NCI-H446 treated with DMSO at 0.1 percent for 48 hours (cell line): Measurements from ENCODE around the gene TBCD.

ENCODE experiments used
- DNase-seq: peaks from one replicate; lab custom pipeline; 2025; lab: John Stamatoyannopoulos, UW

The TBCD gene

DNA sequence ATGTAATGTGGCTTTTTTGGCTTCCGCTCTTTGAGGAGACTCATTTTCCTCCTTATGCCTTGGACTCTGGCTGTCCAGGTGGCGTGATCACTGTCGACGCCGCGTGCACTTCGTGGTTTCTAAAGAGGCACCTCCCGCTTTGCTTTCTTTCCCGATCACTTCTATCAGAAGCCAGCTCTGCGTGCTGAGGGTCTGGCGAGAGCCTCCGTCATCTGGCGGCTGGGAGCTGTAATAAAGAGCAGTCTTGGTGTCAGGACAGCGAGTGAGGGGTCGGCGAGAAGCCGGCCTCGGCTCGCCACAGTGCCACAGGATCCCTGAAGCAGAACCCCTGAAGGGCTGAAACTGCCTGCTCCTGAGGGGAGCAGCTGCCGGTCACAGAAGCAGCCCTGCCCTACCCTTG lies 80.5 kb downstream of the TBCD start:
- no peak for DNase-seq

GRCh38 chr17:82832881-82833475 lies 81.1 kb downstream of the TBCD start:
- DNase-seq: no peak

DNA sequence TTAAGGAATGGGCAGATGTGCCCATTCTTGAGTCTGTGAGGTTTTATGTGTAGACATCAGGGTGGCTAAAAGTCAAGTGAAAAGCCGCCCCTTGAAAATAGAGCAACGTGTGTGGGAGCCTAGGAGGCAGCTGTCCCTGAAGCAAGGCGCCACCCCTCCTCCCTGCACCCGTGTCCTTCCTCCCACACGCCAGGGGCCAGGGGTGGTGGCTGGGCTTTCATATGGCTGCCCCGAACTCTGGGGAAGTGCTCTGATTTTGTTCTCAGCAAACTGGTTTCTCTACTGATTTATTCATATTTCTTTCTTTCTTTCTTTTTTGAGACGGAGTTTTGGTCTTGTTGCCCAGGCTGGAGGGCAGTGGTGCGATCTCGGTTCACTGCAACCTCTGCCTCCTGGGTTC lies 83.3 kb downstream of the TBCD start:
- no peak for DNase-seq

GRCh38 chr17:82835766-82836512 lies 84.1 kb downstream of the TBCD start:
- no peak for DNase-seq

DNA sequence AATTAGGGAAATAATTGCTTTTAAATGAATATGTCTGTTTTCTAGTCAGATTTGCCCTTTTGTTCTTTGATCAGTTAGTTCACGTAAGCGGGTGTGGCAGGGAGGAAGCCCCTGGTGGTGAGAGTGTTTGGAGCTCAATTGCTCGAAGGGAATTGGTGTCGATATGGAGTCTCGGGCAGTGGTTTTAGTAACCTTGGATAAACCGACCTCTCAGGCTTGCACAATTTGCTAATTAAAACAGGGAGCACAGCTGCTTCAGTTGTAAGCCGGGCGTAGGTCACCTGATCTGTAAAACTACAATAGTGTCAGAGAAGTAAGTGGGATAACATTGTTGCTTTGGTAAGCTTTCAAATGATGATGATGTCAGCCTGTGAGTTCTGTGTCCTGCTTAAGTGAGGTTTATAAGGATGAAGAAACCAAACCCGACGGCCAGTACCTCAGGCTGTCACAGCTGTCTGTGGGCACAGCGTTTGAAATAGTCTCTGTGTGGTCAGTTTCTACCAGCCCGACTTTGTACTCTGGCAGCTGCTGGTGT lies 85.0 kb downstream of the TBCD start:
- no peak for DNase-seq

DNA sequence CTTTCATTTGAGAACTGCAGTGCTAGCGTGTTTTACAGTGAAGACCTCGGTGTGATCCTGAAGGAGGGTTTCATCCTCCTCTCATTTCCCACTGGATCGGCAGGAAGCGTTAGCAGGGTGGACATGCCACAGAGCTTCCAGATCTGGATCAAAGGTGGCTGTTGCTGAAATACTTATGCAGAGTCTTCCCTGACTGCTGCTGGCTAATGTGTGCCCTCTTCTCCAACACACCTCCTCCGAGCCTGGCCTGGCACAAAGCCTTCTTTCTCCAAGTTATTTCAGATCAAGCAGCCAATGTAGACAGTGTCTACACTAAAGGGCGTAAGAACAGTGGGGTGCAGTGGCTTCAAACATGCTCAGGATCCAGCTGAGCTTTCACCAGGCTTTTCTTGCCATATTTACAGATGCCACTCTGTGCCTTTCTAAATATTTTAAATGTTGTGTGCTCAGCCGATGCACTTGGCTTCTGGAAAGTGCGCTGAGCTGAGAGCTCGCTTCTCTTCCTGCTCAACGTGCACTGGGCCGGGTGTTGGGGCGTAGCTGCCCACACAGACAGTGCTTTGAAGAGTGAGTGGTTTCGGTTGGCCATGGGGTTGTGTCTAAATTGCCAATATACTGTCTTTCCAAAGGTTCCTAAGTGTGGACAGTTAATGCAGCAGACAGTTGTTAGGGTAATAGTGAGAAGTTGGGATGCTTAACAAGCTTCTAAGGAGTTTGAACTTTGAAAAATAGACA lies 85.9 kb downstream of the TBCD start:
- no peak for DNase-seq

DNA sequence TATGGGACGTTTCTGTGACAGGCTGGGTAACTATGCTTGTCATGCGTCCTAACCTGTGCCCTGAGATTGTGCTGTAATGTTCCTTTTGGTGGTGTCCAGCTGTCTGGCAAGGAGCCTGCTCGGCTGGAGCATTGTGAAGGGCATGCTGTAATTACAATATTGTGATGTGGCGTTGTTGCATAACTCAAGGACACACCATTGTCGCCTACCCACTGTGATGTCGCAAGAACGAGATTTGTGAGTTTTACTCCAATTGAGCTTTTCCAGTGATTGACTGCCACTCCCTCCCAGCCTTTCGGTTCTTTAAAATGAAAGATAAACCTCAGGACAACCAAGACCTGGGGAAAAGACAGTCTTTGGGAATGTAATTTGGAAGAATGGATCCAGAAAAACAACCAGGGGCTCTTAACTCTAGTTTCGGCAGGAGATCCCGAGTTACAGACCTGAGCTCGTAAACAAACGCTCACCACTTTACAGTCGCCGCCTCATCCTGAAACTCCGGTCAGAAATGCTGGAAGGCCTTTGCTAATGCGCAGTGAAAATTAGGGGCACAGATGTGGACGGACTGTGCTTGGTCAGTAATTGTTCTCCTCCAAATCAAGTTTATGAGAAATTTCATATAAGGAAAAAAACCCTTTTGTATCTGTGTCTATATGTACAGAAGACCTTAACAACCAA lies 86.7 kb downstream of the TBCD start:
- no peak for DNase-seq

DNA sequence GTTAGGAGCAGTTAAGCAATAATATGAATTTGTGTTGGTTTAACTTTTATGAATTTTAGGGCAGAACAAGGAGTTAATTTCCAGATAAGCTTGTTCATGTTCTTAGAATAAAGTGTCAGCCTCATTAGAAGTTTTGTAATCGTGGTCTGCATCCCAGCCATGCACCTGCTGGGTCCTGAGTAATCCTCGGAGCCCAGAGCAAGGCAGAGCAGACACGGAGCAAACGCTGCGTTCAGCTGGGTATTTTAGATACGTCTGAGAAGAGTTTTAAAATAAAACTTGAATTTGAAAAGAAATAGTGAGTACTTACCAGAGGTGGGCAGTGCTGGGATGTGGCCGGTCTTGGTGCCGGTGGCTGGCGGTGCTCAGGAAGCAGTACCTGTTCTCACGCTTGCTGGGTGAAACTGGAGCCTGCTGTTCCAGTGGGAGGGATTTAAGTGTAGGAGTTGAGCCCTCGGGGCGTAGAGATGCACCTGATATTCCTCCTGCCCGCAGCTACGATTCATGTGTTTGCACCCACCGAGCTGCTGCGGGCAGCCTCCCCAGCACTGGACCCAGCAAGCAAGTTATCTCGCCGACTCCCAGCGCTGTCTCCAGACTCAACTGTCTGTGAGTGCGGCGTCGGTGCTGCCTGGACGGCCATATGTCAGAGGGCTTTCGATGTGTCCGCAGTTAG lies 87.9 kb downstream of the TBCD start, which contains the start of gene ZNF750:
TSS of gene ZNF750 (minus strand) at position 406 of the 676 bp plus-strand sequence. CDS start 7,568 bp downstream, outside the sequence.
- no peak for DNase-seq

DNA sequence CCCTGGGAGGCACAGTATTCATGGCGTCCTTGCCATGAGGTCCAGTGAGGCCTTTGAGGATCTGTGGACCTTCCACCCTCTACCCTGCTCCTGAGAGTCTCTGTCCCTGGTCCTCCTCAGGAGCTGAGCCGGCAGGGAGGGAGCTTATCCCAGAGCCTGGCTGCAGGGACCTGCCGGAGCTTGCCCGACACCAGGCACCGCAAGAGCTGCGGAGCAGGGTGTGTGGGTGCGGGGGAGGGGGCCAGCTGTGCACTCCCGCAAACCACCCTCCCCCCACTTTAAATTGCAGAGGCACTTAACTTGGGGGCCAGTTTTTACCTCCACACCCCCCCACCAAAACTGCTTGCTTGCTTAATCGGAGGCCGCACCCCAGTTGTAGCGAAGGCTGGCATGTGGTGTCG lies 88.6 kb downstream of the TBCD start:
- DNase-seq: no peak

- no peak for DNase-seq
Measured at GRCh38 chr17:82841921-82842596, 90.2 kb downstream of the TBCD start.

DNA sequence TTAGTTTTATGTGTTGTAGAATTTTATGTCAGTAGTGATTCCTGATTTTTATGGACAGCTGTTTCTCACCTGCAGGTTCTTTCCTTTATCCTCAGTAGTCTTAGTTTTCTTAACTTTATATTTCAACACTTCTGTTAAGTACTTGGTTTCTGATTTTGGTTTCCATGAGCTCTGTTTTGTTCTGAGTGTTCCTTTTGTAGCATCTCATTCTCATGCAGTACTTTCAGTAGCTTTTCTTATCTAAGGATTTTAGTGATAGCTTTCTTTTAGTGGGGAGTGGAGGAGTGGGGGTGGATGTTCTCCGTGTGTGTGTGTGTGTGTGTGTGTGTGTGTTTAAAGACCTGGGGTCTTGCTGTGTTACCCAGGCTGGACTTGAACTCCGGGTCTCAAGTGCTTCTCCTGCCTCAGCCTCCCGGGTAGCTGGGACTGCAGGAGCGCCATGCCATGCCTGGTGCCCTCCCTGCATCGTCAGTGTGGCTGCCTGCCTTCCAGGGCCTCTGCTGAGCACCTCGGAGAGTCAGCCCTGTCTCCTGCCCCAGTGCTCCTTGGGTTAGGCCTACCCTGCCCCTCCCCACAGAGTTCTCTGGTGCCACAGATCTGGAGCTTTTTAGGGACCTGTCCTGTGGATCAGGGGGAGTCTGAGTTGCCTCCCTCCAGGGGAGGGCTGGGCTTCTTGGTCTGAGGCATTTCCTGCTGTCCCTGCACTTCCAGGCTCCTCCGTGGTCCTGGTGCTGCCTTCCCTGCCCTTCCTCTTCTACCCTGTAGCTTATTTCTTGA lies 92.2 kb downstream of the TBCD start:
- DNase-seq: no peak

DNA sequence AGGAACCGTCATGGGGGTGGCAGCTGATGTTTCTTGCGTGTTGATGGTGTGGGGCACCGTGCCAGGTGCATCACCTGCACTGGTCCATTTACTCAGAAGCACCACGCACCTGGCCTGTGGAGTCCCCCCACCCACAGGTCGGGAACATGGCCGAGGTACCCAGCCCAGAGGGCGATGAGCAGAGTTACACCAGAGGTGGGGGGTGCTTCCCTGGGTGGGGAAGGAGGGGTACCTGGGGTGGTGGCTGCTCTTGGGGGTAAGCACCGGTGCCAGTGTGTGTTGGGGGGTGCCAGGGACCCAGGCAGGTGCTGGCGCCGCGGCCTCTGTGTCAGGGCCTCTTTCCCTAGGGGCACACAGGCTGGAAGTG lies 92.9 kb downstream of the TBCD start:
- no peak for DNase-seq

GRCh38 chr17:82845163-82845807 lies 93.4 kb downstream of the TBCD start:
- no peak for DNase-seq

GRCh38 chr17:82846061-82846691 lies 94.3 kb downstream of the TBCD start:
- DNase-seq: no peak

- DNase-seq: no peak
Measured at GRCh38 chr17:82848022-82848592, 96.2 kb downstream of the TBCD start.

DNA sequence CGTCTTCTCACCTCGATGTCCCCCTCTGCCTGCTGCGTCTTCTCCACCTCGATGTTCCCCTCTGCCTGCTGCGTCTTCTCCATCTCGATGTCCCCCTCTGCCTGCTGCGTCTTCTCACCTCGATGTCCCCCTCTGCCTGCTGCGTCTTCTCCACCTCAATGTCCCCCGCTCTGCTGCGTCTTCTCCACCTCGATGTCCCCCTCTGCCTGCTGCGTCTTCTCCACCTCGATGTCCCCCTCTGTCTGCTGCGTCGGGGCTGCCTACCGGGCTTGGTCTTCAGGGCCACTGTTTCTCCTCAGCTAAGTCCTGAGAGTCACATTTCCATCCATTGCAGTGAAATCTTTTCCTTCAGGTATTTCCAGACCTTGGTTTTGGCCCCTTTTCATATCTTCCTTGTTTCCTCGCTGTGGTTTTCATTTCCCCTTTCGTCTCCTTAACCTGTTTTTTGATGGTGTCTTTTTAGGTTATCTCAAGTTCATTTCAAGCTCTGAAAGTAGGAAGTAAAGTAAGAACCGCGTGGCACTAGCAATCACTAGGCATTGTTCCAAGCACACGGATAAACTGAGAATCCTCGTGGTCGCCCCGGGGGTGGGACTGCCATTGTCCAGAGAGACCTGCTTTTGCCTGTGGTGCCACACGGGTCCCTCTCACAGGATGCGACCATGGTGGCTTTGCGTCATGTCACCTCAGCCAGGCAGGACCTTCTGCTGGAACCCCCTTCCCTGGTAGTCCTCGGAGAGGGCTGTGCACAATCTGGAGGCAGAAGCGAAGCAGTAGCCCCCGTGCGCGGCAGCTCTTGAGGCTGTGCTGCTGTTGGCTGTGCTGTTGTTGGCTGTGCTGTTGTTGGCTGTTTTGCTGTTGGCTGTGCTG lies 97.4 kb downstream of the TBCD start:
- DNase-seq: no peak

GRCh38 chr17:82851381-82851780 lies 99.5 kb downstream of the TBCD start:
- DNase-seq: no peak

GRCh38 chr17:82854226-82854625 lies 102.4 kb downstream of the TBCD start:
- no peak for DNase-seq
